Nephron progenitor cell (in vitro differentiated cells): ENCODE measurements around the gene SLC26A1.

Experiments used
- DNase-seq: peaks from one replicate; pipeline ENCODE4 v3.0.0; 2021
- H3K27ac Mint-ChIP-seq: 2 replicates; pipeline ENCODE4 v1.8.0; 2021; ENCODE audit warnings: mild to moderate bottlenecking, moderate library complexity, mixed read lengths
- H3K27me3 Mint-ChIP-seq: 2 replicates; pipeline ENCODE4 v1.8.0; 2021; ENCODE audit warnings: mild to moderate bottlenecking, low read depth, mixed read lengths; ENCODE audit not compliant: poor library complexity
- H3K36me3 Mint-ChIP-seq: 2 replicates; pipeline ENCODE4 v1.8.0; 2021; ENCODE audit warnings: low read depth, mixed read lengths
- H3K4me1 Mint-ChIP-seq: 2 replicates; pipeline ENCODE4 v1.8.0; 2021; ENCODE audit warnings: mixed read lengths
- H3K4me3 Mint-ChIP-seq: 2 replicates; pipeline ENCODE4 v1.8.0; 2021; ENCODE audit warnings: mild to moderate bottlenecking, moderate library complexity, mixed read lengths
- H3K9me3 Mint-ChIP-seq: 2 replicates; pipeline ENCODE4 v1.8.0; 2021; ENCODE audit warnings: mild to moderate bottlenecking, moderate library complexity, mixed read lengths
- CTCF ChIP-seq: fragments of 200-600 bp; sonication (generic); IDR thresholded peaks from 2 replicates; pipeline ENCODE4 v1.5.0; 2021; ENCODE audit warnings: antibody characterized with exemption

SLC26A1 gene

GRCh38 chr4:1024882-1025545 is 31.8 kb upstream of the SLC26A1 start:
- no peak for TF ChIP-seq CTCF
- Mint-ChIP-seq H3K27ac (no peak overlapping the region), H3K4me1 (peaks cover 39% of the 10 kb centered on the region), H3K4me3 (no peak overlapping the region), H3K36me3 (peaks cover 14% of the 10 kb centered on the region), H3K27me3 (no peaks in the 10 kb centered on the region), H3K9me3 (no peaks in the 10 kb centered on the region)
- DNase-seq, result no peak

DNA sequence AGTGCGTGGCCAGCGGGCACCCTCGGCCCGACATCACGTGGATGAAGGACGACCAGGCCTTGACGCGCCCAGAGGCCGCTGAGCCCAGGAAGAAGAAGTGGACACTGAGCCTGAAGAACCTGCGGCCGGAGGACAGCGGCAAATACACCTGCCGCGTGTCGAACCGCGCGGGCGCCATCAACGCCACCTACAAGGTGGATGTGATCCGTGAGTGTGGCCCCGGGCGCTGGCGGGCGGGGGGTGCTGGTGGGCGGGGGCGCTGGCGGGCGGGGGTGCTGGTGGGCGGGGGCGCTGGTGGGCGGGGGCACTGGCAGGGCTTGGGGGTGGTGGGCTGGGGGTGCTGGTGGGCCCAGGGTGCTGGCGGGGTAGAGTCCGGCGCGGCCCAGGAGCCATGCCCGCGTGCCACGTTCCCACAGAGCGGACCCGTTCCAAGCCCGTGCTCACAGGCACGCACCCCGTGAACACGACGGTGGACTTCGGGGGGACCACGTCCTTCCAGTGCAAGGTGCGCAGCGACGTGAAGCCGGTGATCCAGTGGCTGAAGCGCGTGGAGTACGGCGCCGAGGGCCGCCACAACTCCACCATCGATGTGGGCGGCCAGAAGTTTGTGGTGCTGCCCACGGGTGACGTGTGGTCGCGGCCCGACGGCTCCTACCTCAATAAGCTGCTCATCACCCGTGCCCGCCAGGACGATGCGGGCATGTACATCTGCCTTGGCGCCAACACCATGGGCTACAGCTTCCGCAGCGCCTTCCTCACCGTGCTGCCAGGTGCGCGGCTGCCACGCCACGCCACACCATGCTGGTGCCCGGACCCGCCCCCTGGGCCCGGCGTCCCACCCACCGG is 30.9 kb upstream of the SLC26A1 start:
- no peak overlapping the region for H3K27ac Mint-ChIP-seq
- H3K36me3 Mint-ChIP-seq, result peaks cover 14% of the 10 kb centered on the region
- no peak overlapping the region for H3K4me3 Mint-ChIP-seq
- peaks cover 48% of the 10 kb centered on the region for H3K4me1 Mint-ChIP-seq
- TF ChIP-seq CTCF, result no peak
- no peaks in the 10 kb centered on the region for H3K9me3 Mint-ChIP-seq
- no peaks in the 10 kb centered on the region for H3K27me3 Mint-ChIP-seq
- DNase-seq, result no peak

DNA sequence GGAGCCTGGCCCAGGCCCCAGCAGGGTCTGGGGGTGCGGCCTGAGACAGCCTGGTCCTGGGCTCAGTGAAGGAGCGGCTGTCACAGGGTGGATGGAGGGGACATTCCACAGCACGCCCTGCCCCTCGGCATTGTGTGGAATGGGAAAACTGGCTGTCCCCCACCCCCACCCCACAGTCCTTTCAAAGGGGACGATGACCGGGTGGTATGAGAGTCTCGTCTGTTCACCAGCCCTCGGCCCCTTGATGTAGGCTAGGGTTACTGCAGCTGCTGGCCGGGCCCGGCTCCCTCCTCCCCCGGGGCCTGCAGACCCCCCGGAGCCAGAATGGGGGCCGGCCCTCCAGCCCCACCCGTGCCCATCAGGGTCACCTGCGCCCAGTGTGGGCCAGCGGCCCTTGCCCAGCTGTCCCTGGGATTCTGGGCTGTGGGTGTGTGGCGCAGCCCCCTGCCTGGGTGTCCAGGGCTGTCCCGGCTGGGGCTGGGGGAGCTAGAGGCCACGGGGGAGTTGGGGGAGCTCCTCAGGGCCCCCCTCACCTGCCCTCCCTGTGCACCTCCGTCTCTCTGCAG is 30.0 kb upstream of the SLC26A1 start:
- no peak overlapping the region for H3K4me3 Mint-ChIP-seq
- H3K36me3 Mint-ChIP-seq, result peaks cover 14% of the 10 kb centered on the region
- no peaks in the 10 kb centered on the region for H3K9me3 Mint-ChIP-seq
- TF ChIP-seq CTCF, result no peak
- DNase-seq, result no peak
- no peak overlapping the region for H3K27ac Mint-ChIP-seq
- H3K27me3 Mint-ChIP-seq, result no peaks in the 10 kb centered on the region
- H3K4me1 Mint-ChIP-seq, result peaks cover 52% of the 10 kb centered on the region

- DNase-seq, result peak; percentile 41
- H3K36me3 Mint-ChIP-seq, result peaks cover 14% of the 10 kb centered on the region
- H3K9me3 Mint-ChIP-seq, result no peaks in the 10 kb centered on the region
Observed at GRCh38 chr4:1022739-1023066, 29.5 kb upstream of the SLC26A1 start.

DNA sequence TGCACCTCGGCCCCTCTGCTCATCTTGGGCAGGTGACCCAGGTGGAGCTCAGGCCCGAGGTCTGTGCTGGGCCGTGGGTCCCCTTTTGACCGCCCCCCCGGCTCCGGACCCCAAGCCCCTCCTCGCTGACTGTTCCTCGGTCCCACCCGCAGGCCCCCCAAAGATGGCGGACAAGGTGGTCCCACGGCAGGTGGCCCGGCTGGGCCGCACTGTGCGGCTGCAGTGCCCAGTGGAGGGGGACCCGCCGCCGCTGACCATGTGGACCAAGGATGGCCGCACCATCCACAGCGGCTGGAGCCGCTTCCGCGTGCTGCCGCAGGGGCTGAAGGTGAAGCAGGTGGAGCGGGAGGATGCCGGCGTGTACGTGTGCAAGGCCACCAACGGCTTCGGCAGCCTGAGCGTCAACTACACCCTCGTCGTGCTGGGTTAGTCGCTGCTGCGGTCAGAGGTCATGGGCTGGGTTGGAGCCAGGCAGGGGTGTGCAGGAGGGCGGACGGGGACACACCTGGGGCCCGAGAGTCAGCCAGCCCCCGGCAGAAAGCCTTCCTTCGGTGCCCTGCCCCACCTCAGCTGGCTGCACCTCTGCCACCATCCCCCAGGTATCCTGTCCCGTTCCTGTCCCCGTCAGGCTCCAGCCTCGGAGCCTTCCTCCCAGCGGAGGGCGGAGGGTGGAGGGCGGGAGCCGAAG is 29.0 kb upstream of the SLC26A1 start:
- no peak for TF ChIP-seq CTCF
- DNase-seq, result no peak
- Mint-ChIP-seq H3K27ac (no peak overlapping the region), H3K36me3 (peaks cover 14% of the 10 kb centered on the region), H3K9me3 (no peaks in the 10 kb centered on the region), H3K27me3 (no peaks in the 10 kb centered on the region), H3K4me3 (no peak overlapping the region), H3K4me1 (peaks cover 54% of the 10 kb centered on the region)

More at GRCh38 chr4:1022739-1023066, 29.5 kb upstream of the SLC26A1 start:
- H3K4me3 Mint-ChIP-seq, result no peak overlapping the region
- peaks cover 52% of the 10 kb centered on the region for H3K4me1 Mint-ChIP-seq
- no peak overlapping the region for H3K27ac Mint-ChIP-seq
- no peaks in the 10 kb centered on the region for H3K27me3 Mint-ChIP-seq
- TF ChIP-seq CTCF, result no peak
